Stomach smooth muscle (tissue), 2 donors: ENCODE data around the gene SLC2A1.

ENCODE experiments used
- H3K27ac ChIP-seq: one replicate; pipeline ENCODE4 v1.7.0; 2013; ENCODE audit warnings: mild to moderate bottlenecking, low read length, inconsistent platforms
- H3K27me3 ChIP-seq, 2 donors: one replicate each; pipeline ENCODE4 v1.7.0; 2013; ENCODE audit warnings: low read length in 2 of 2; ENCODE audit not compliant: insufficient read depth in 2 of 2, control insufficient read depth in 1 of 2
- H3K36me3 ChIP-seq, 2 donors: one replicate each; pipeline ENCODE4 v1.7.0; 2013; ENCODE audit warnings: low read length in 2 of 2; ENCODE audit not compliant: control insufficient read depth in 2 of 2, insufficient read depth in 2 of 2
- H3K4me1 ChIP-seq: one replicate; pipeline ENCODE4 v1.7.0; 2013; ENCODE audit warnings: low read length; ENCODE audit not compliant: control insufficient read depth, insufficient read depth
- H3K4me3 ChIP-seq, 2 donors: one replicate each; pipeline ENCODE4 v1.7.0; 2013; ENCODE audit warnings: low read length in 2 of 2
- H3K9ac ChIP-seq, 2 donors: one replicate each; pipeline ENCODE4 v1.7.0; 2013; ENCODE audit warnings: low read length in 2 of 2, mild to moderate bottlenecking in 1 of 2
- H3K9me3 ChIP-seq, 2 donors: one replicate each; pipeline ENCODE4 v1.7.0; 2013; ENCODE audit warnings: low read length in 2 of 2; ENCODE audit not compliant: control insufficient read depth in 2 of 2
- donor health status: healthy.
- donor health status: Pancreatic carcinoma.

SLC2A1 gene

GRCh38 chr1:42887366-42887765, 71.3 kb downstream of the SLC2A1 start:
- Histone ChIP-seq H3K36me3 (no peaks in the 10 kb centered on the region), H3K27ac (no peak overlapping the region), H3K9ac (no peak overlapping the region), H3K4me1 (no peaks in the 10 kb centered on the region), H3K4me3 (no peak overlapping the region), H3K9me3 (no peaks in the 10 kb centered on the region), H3K27me3 (peaks cover 0 to 2% of the 10 kb centered on the region in 2 donors)

GRCh38 chr1:42886800-42887199, 71.9 kb downstream of the SLC2A1 start:
- Histone ChIP-seq H3K9ac (no peak overlapping the region), H3K27me3 (peaks cover 0 to 2% of the 10 kb centered on the region in 2 donors), H3K36me3 (no peaks in the 10 kb centered on the region), H3K4me1 (no peaks in the 10 kb centered on the region), H3K4me3 (no peak overlapping the region), H3K27ac (no peak overlapping the region), H3K9me3 (no peaks in the 10 kb centered on the region)

GRCh38 chr1:42886046-42886739, 72.5 kb downstream of the SLC2A1 start:
- Histone ChIP-seq H3K9ac (no peak overlapping the region), H3K27me3 (peaks cover 0 to 2% of the 10 kb centered on the region in 2 donors), H3K4me3 (no peak overlapping the region), H3K4me1 (no peaks in the 10 kb centered on the region), H3K9me3 (no peaks in the 10 kb centered on the region), H3K27ac (no peak overlapping the region), H3K36me3 (no peaks in the 10 kb centered on the region)

GRCh38 chr1:42880384-42880783, 78.3 kb downstream of the SLC2A1 start:
- no peaks in the 10 kb centered on the region for H3K4me1 ChIP-seq
- no peaks in the 10 kb centered on the region for H3K36me3 ChIP-seq
- no peak overlapping the region for H3K9ac ChIP-seq
- H3K4me3 ChIP-seq, result no peak overlapping the region
- no peak overlapping the region for H3K27ac ChIP-seq
- no peaks in the 10 kb centered on the region for H3K9me3 ChIP-seq
- H3K27me3 ChIP-seq, result peaks cover 0 to 7% of the 10 kb centered on the region in 2 donors

- Histone ChIP-seq H3K9me3 (no peaks in the 10 kb centered on the region), H3K4me1 (no peaks in the 10 kb centered on the region), H3K27ac (no peak overlapping the region), H3K9ac (no peak overlapping the region), H3K27me3 (peaks cover 0 to 7% of the 10 kb centered on the region in 2 donors), H3K36me3 (no peaks in the 10 kb centered on the region), H3K4me3 (no peak overlapping the region)
Observed at GRCh38 chr1:42877380-42877779, 81.3 kb downstream of the SLC2A1 start.

GRCh38 chr1:42876009-42876408, 82.7 kb downstream of the SLC2A1 start:
- Histone ChIP-seq H3K4me1 (no peaks in the 10 kb centered on the region), H3K27me3 (peaks cover 0 to 6% of the 10 kb centered on the region in 2 donors), H3K9me3 (no peaks in the 10 kb centered on the region), H3K9ac (no peak overlapping the region), H3K27ac (no peak overlapping the region), H3K36me3 (no peaks in the 10 kb centered on the region), H3K4me3 (no peak overlapping the region)
